ENCODE data around the gene LAMP1.

- no peak for TF ChIP-seq CTCF (IDR thresholded peaks at IDR 0.05)
- no peak for TF ChIP-seq YY1 (IDR thresholded peaks at IDR 0.05; ENCODE audit: low read depth)
- TF ChIP-seq REST (IDR thresholded peaks at IDR 0.05; ENCODE audit: low read depth, low read length), result no peak
Observed at GRCh38 chr13:113319371-113319770, 22.3 kb downstream of the LAMP1 start.
